Testis (tissue), 2 donors: ENCODE measurements around the gene ZMIZ1.

Experiments used
- CTCF ChIP-seq, 3 experiments: fragments of 450-650 bp in 2 of 3; fragments of 200-600 bp in 1 of 3; sonication (generic) in 1 of 3; IDR thresholded peaks; one replicate each; pipeline ENCODE4 v1.5.1; 2016 to 2019; ENCODE audit warnings: antibody characterized with exemption in 3 of 3, mild to moderate bottlenecking in 2 of 3, moderate library complexity in 1 of 3
- POLR2A ChIP-seq: fragments of 450-650 bp; IDR thresholded peaks from one replicate; pipeline ENCODE4 v1.6.1; 2017; ENCODE audit warnings: antibody characterized with exemption, mild to moderate bottlenecking, moderate library complexity

- TF ChIP-seq CTCF (IDR thresholded peaks at IDR 0.05) (no peak), POLR2A (no peak)
Observed at GRCh38 chr10:79184657-79185056, 115.9 kb downstream of the ZMIZ1 start.
